Lung microvascular endothelial cell (primary cell): Measurements from ENCODE around the gene BPIFA3. TPM values are rescaled to one million over a fixed set of nuclear protein-coding genes. Genes with fewer than 3 reads are reported as not detected.

ENCODE experiments used
- DNase-seq, 2 donors: peaks; one replicate each; pipeline versions ENCODE4 v3.0.0 to v3.0.0-alpha.2; 2010; ENCODE audit warnings: low read depth in 2 of 2
- total RNA-seq: library from RNA; depleted of rRNA; stranded (reverse); fragments of >200 nt; gene quantifications from 2 replicates; pipeline ENCODE4 v1.2.1, GENCODE V29; 2014

The BPIFA3 gene
- total RNA-seq, 1 donor from 2014 or later: not detected

DNA sequence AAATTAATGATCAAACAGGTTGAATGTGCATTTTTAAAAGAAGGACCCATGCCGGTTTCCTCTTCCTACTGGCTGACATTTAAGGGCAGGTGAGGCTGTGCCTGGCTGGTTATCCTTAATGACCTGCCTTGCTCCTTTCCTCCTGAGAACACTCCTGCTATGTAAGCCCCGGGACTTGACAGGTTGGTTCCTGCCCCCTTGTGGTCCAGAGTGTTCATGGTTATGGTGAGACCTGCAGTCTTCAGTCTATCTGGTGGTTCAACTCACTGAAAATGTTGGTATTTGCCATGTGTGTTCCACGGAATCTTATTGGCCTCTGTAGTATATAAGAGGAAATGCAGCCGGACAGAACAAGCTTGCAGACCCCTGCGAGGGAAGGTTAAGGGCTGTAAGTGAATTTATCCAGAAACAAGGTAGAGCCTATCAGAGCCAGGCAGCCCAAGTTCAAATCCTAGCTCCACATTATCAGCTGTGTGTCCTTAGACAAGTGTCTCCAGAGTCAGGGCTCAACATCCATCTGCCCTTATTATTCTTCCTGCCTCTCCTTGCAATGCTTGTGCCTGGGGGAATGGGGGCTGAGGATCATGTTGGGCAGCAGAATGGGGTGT is 5.2 kb upstream of the BPIFA3 start:
- DNase-seq: peak; percentile 56 to 60

- no peak for DNase-seq
These were observed 7.2 kb downstream of the BPIFA3 start for GRCh38 chr20:33224399-33224798.

- DNase-seq: no peak
These were observed 12.7 kb downstream of the BPIFA3 start for GRCh38 chr20:33229843-33230242.

GRCh38 chr20:33231237-33231636 is 14.1 kb downstream of the BPIFA3 start:
- no peak for DNase-seq

DNA sequence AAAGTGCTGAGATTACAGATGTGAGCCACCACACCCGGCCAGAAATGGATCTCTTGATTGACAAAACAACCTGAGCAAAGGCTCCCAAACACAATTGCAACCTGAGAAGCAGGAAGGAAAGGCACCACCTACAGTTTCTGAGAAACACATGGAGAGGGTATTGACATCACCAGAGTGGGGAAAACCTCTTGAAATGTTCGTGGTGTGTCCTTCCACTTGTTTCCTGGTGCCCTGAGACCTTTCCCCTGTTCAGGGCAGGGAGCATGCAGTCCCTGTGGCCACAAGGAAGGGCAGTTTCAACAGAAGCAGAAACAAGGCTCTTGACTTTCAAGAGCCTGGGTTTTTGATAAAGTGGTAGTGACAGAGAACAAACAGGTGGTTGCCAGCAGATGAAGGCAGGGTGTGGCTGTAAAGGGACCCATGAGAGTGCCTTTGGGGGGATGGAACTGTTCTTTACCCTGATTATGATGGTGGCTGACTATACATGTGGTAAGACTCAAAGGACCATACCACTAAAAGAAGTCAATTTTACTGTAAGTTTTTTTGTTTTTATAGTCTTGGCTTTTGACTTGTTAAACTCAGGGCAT is 15.4 kb downstream of the BPIFA3 start:
- DNase-seq: no peak

- peak in 1 of 2 donors; percentile 31 for DNase-seq
These were observed 16.1 kb downstream of the BPIFA3 start for GRCh38 chr20:33233129-33233774.

GRCh38 chr20:33234050-33234449 is 16.9 kb downstream of the BPIFA3 start:
- DNase-seq: no peak

GRCh38 chr20:33235696-33236095 is 18.5 kb downstream of the BPIFA3 start, which contains the start of gene BPIFA1:
TSS of gene BPIFA1 (plus strand) at chr20:33235996. CDS start at chr20:33237712, 1,716 bp downstream.
- no peak for DNase-seq

DNA sequence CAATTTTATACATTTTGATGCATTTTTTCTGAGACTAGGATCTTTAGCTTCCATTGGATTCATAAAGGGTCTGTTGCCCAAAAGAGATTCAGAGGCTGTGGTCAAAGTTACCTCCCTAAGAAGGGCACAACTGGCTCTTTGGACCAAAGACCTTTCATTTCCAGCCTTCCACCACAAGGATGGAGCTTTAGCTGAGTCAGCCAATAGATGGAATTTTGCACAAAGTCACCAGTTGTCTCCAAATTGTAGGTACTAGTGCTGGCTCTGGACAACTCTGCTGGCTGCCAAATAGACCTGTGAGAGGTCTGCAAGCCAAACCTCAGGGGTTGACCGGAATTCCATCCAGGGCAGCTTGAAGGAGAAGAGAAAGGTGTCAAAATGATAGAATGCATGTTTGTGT is 19.2 kb downstream of the BPIFA3 start:
- DNase-seq: no peak

DNA sequence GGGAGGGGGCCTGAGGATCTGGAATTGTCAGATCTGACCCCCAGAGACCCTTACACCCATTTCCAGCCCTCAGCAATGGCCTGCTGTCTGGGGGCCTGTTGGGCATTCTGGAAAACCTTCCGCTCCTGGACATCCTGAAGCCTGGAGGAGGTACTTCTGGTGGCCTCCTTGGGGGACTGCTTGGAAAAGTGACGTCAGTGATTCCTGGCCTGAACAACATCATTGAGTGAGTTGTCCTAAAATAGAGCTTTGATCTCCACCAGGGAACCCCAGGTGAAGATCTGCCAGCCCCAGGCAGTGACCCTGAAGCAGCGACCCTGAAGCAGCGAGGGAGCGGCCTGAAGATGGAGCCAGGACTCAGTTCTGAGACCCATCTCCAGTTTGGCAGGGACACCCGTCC is 20.8 kb downstream of the BPIFA3 start:
- DNase-seq: no peak

- no peak for DNase-seq
These were observed 22.3 kb downstream of the BPIFA3 start for GRCh38 chr20:33239418-33239817.

GRCh38 chr20:33239979-33240736 is 23.0 kb downstream of the BPIFA3 start:
- DNase-seq: no peak

GRCh38 chr20:33240923-33241322 is 23.8 kb downstream of the BPIFA3 start:
- no peak for DNase-seq

DNA sequence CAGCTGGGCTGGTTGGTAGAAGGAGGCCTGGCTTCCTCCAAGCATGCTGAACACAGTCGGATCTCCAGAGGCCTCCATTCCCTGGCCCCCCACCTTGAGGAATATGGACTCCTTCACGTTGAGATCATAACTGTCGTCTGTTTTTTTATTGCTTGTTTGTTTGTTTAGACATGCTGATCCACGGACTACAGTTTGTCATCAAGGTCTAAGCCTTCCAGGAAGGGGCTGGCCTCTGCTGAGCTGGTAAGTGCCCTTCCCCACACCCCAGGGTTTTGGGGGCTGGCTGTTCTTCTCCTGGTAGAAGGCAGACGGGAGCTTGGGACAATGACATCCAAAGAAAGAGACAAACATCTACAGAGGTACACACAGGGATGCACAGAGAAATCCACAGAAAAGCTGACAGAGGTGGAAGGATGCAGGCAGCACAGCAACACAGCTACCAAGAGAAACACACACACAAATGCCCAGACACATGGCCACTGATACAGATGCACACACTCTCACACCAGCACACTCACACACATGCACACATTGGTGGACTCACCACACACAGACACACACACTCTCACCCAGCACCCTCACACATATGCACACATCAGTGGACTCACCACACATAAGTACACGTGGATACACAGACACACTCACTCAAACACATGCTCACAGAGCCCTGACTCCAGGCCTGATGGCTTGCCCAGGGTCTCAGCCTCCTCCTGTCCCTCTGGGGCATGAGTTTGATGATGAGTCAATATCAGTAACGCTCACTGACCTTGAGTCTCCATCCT is 25.4 kb downstream of the BPIFA3 start:
- no peak for DNase-seq

DNA sequence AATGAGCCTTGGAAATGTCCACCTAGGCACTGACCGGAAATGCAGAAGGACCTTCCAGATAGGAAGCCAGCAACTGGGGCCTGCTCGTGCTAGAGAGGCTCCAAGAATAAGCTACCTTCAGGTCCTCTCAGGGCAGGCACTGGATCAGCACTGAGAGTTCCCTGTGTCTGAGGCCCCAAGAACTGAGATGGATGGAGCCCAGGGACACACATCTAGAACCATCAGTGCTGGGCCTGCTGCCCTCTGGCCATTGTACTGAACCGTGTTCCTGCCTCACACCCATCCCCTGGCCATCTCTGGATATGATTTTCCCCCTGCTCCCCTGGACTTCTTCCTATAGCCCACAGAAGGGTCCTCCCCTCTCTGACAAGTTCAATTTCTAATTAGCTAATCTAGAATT is 28.9 kb downstream of the BPIFA3 start:
- DNase-seq: no peak

GRCh38 chr20:33249456-33249855 is 32.3 kb downstream of the BPIFA3 start:
- no peak for DNase-seq

- no peak for DNase-seq
These were observed 33.5 kb downstream of the BPIFA3 start for GRCh38 chr20:33250666-33251065.

- peak in 1 of 2 donors; percentile 67 for DNase-seq
These were observed 34.3 kb downstream of the BPIFA3 start for GRCh38 chr20:33251496-33251895.

GRCh38 chr20:33252460-33252859 is 35.3 kb downstream of the BPIFA3 start:
- no peak for DNase-seq

DNA sequence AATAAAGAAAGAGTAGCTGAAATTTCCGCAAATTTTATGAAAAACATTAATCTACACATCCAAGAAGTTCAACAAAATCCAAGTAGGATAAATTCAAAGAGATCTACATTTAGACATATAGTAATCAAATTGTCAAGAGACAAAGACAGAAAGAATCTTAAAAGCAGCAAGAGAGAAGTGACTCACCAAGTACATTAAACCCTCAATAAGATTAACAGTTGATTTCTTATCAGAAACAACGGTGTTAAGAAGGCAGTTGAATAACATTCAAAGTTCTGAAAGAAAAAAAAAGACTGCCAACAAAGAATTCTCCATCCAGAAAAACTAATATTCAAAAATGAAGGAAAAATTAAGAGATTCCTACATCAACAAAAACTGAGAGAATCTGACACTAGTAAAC is 37.9 kb downstream of the BPIFA3 start:
- no peak for DNase-seq

DNA sequence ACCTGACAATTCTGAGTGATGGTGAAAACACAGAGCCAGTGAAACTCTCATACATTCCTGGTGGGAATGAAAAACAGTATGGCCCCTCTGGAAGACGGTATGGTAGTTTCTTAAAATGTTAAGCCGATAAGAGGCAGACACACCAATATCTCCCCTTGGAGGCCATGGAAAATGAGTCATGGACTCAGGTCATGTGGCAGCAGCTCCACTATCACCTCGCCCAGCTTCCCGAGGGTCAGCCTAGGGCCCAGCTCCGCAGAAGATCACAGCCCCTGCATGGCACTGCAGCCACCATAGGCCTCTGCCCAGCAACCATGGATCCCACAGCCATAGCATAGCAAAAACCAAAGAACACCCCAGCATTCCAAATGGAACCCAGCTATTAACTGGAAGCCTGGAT is 40.1 kb downstream of the BPIFA3 start:
- DNase-seq: no peak
